Activated CD8-positive, alpha-beta memory T cell treated with anti-CD3 and anti-CD28 coated beads for 24 hours (primary cell): ENCODE results near the gene GRIP1.
A peak's percentile ranks its signal among the peaks of the same experiment; 100 is the strongest.

Experiments used
- DNase-seq: peaks from one replicate; pipeline ENCODE4 v3.0.0-alpha.2; 2020

GRIP1 gene

GRCh38 chr12:66309606-66310005, 369.3 kb downstream of the GRIP1 start:
- no peak for DNase-seq

DNA sequence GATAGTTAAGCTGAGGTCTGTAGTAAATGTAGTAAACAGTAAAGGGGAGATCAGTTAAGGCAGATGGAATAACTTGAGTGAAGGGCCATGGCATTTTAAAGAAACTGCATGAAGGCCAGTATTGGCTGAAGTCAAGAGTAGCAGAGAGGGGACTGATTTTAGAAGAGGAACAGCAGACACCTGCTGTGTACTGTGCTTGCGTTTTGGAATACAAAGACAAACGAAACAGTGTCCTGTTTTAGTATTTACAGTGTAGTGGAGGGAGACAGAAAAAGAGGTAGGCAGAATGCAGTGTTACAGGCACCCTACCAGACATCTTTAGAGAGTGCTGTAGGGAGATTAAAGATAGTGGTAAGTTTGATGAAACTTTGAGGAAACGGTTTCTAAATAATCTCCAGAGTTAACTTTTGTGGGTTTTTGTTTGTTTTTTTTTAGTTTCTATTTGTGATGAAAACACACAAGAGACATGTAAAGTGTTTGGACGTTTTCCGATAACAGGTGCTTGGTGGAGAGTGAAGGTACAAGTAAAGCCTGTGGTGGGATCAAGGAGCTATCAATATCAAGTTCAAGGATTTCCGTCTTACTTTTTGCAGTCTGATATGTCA, 374.5 kb downstream of the GRIP1 start:
- no peak for DNase-seq

- peak; percentile 71 for DNase-seq
These were observed 375.5 kb downstream of the GRIP1 start for GRCh38 chr12:66303316-66303804.

DNA sequence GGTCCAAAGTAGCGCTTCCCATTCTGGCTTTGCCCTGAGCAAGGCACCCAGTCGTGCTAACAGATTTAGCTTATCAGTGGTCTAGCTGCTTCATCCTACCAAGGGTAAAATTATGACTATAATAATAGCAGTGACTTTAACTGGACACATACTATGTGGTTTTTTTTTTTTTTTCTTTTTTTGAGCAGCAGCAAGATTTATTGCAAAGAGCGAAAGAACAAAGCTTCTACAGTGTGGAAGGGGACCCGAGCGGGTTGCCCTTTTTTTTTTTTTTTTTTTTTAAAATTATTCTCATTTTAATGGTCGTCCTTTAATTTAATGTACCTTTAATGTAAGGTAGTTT, 376.1 kb downstream of the GRIP1 start:
- DNase-seq, result no peak

DNA sequence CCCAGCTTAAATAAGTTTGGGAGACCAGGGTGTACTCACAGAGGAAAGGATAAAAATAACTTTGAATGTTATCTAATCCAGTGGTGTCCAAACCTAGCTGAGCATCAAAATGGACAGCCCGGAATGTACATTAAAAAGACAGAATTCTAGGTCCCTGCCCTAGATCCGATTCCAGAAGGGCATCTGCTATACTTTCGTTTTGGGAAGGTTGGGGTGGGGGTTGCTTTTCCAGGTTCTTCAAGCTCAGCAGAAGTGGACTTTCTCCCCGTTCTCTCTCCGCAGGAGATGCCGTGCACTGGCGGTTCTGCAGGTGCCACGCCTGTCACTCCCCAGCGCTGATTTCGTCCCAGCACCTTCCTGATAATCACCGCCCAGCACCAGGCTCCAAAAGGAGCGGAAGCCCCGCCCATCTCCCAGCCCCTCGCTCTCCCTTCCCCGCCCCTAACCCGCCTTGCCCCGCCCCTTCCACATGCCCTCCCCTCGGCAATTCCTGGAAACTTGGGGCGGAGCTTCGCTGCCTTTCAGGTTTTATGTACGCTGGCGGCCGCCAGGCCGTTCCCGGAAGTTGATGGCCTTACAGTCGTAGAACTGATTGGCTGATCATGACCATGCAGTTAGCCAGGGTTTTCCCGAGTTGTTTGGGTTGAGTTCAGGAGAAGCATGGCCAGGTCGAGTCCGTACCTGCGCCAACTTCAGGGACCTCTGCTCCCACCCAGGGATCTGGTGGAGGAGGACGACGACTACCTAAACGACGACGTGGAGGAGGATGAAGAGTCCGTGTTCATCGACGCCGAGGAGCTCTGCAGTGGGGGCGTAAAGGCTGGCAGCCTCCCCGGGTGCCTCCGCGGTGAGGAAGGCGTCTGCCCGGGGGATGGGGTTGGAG, 376.7 kb downstream of the GRIP1 start, which contains the start of gene HELB:
HELB (plus strand) TSS at position 550 of the 883 bp plus-strand sequence; CDS start at position 661, 111 bp downstream.
- peak; percentile 98 for DNase-seq

GRCh38 chr12:66297923-66298322, 381.0 kb downstream of the GRIP1 start:
- no peak for DNase-seq
